Ovary (tissue), 9 donors: ENCODE measurements around the gene FAM53A. TPM values are rescaled to one million over a fixed set of nuclear protein-coding genes. Genes with fewer than 3 reads are reported as not detected.

ENCODE experiments used
- DNase-seq, 5 donors: peaks; one replicate each; pipeline ENCODE4 v3.0.0-alpha.2; 2019 to 2020
- H3K27ac ChIP-seq, 2 donors: fragments of 200-600 bp; one replicate each; pipeline versions ENCODE4 v1.5.1 to v1.8.0; 2019 to 2022
- H3K27me3 ChIP-seq: fragments of 200-600 bp; one replicate; pipeline ENCODE4 v1.8.0; 2022
- H3K36me3 ChIP-seq: fragments of 200-600 bp; sonication (generic); one replicate; pipeline ENCODE4 v1.5.1; 2019
- H3K4me1 ChIP-seq: one replicate; pipeline ENCODE4 v1.8.1; 2013; ENCODE audit warnings: mild to moderate bottlenecking, moderate library complexity; ENCODE audit not compliant: insufficient read depth
- H3K4me3 ChIP-seq: fragments of 200-600 bp; sonication (generic); one replicate; pipeline ENCODE4 v1.5.1; 2017
- H3K9me3 ChIP-seq, 2 donors: fragments of 200-600 bp in 1 of 2; sonication (generic) in 1 of 2; one replicate each; pipeline versions ENCODE4 v1.5.1 to v1.8.1; 2013 to 2019; ENCODE audit warnings: mild to moderate bottlenecking in 1 of 2, moderate library complexity in 1 of 2
- EP300 ChIP-seq: sonication (generic); formaldehyde crosslinking; IDR thresholded peaks from one replicate; pipeline ENCODE4 v1.6.1; 2017; ENCODE audit warnings: antibody characterized with exemption
- POLR2A ChIP-seq: fragments of 450-650 bp; IDR thresholded peaks from one replicate; pipeline ENCODE4 v1.6.1; 2017; ENCODE audit warnings: antibody characterized with exemption, mild to moderate bottlenecking, moderate library complexity
- WGBS, 3 donors: extraction: QIAGEN DNeasy Blood & Tissue Kit in 1 of 3; methylation state at CpG; one replicate each; pipeline versions ENCODE4 v1.1.5 to v1.1.7; 2013 to 2017; 5-methylcytosine and 5-hydroxymethylcytosine counted together
- intact Hi-C, 4 donors: fragments of 100-400 bp; cut with DNase I; formaldehyde crosslinking; loops; one replicate each; pipeline versions ENCODE4 v1.11.0 to v1.15.1; 2022 to 2023
- polyA plus RNA-seq, 2 donors: library from polyadenylated mRNA; stranded (reverse); fragments of 200-250 nt in 1 of 2; fragments of 350-450 nt in 1 of 2; fragmentation: Illumina TruSeq in 1 of 2; extraction: RNeasy Lipid Tissue Mini Kit (QIAGEN cat#74804) in 1 of 2; gene quantifications; one replicate each; pipeline ENCODE4 v1.2.3, GENCODE V29; 2013 to 2014
- total RNA-seq, 7 donors: library from RNA; depleted of rRNA in 2 of 7; stranded (reverse); fragments of >200 nt in 2 of 7; fragmentation: NEBNext Ultra II Directional in 3 of 7; extraction: Animal tissue kit (Norgen Biotek cat#: 25700) in 3 of 7; gene quantifications; one replicate each; pipeline versions ENCODE4 v1.1.0 to v1.2.4, GENCODE V29; 2016 to 2023
- TF ChIP-seq, protein P1 (sequence below), 3 donors: fragments of 450-650 bp in 2 of 3; fragments of 200-600 bp in 1 of 3; IDR thresholded peaks; one replicate each; pipeline versions ENCODE4 v1.5.1 to v1.8.0; 2016 to 2022; ENCODE audit warnings: antibody characterized with exemption in 3 of 3, mild to moderate bottlenecking in 1 of 3
- donor health status: DM: no; HTN: no; CAD: no; lungs with moderate emphysema.
- donor health status: DM: no; HTN: no; CAD: no.
- donor health status: Bipolar disorder and iron deficiency.
- donor health status: DM: yes; HTN: yes; CAD: no.
- donor health status: DM: no; HTN: no; CAD: no.
- donor health status: DM: yes; HTN: yes; CAD: no.

FAM53A gene
- total and polyA plus RNA-seq, 9 donors = 0.32 to 5.1 (median 2.4) TPM

GRCh38 chr4:1725521-1725920 is 41.4 kb upstream of the FAM53A start:
- WGBS, 3 donors = 85 to 92% (median 91%) methylated on average over 10 of the region's 10 CpGs
- no peak overlapping the region for H3K27ac ChIP-seq
- H3K9me3 ChIP-seq = no peaks in the 10 kb centered on the region
- peaks cover 2% of the 10 kb centered on the region for H3K4me1 ChIP-seq
- no peak overlapping the region for H3K4me3 ChIP-seq
- DNase-seq = peak in 1 of 5 donors; percentile 13
- H3K36me3 ChIP-seq = no peaks in the 10 kb centered on the region
- no peaks in the 10 kb centered on the region for H3K27me3 ChIP-seq
- intact Hi-C loops = loop anchor here (2.0 to 5.0 kb wide), 3 partner anchors 31 to 368 kb away; no protein-coding TSS in a partner anchor
- TF ChIP-seq, protein P1, sequence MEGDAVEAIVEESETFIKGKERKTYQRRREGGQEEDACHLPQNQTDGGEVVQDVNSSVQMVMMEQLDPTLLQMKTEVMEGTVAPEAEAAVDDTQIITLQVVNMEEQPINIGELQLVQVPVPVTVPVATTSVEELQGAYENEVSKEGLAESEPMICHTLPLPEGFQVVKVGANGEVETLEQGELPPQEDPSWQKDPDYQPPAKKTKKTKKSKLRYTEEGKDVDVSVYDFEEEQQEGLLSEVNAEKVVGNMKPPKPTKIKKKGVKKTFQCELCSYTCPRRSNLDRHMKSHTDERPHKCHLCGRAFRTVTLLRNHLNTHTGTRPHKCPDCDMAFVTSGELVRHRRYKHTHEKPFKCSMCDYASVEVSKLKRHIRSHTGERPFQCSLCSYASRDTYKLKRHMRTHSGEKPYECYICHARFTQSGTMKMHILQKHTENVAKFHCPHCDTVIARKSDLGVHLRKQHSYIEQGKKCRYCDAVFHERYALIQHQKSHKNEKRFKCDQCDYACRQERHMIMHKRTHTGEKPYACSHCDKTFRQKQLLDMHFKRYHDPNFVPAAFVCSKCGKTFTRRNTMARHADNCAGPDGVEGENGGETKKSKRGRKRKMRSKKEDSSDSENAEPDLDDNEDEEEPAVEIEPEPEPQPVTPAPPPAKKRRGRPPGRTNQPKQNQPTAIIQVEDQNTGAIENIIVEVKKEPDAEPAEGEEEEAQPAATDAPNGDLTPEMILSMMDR (IDR thresholded peaks at IDR 0.05) = no peak
- TF ChIP-seq POLR2A = no peak
- no peak for TF ChIP-seq EP300

DNA sequence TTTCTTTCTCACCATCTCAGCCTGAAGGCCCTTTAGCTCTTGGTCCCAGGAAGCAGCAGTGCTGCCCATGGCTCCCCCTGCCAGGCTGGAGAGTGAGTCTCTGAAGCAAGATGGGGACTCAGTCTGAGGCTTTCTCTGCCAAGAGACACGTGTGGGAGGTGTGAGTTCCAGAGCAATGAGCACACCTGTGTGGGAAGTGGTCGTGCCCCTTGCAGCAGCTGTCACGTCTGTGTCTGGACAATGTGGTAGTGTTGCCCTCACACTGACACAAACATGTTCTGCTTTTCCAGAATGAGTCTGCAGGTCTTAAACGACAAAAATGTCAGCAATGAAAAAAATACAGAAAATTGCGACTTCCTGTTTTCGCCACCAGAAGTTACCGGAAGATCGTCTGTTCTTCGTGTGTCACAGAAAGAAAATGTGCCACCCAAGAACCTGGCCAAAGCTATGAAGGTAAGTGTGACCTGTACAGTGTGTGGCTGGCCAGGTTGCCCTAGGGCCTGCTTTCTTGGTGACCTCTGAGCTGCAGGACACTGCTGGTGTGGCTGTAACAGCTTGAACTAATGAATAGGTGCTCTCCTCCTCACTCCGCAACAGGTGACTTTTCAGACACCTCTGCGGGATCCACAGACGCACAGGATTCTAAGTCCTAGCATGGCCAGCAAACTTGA is 39.2 kb upstream of the FAM53A start:
- WGBS, 3 donors = 74 to 80% (median 77%) methylated on average over 12 of the region's 12 CpGs
- no peaks in the 10 kb centered on the region for H3K36me3 ChIP-seq
- TF ChIP-seq, protein P1 (IDR thresholded peaks at IDR 0.05) = no peak
- TF ChIP-seq POLR2A (no peak), EP300 (no peak)
- peaks cover 8% of the 10 kb centered on the region for H3K4me1 ChIP-seq
- no peaks in the 10 kb centered on the region for H3K27me3 ChIP-seq
- DNase-seq = peak in 4 of 5 donors; percentile 12 to 23 (median 16)
- no peak overlapping the region for H3K4me3 ChIP-seq
- H3K27ac ChIP-seq = no peak overlapping the region
- intact Hi-C loops = loop anchor here in 1 of 4 donors (5.0 kb wide), 1 partner anchor 376 kb away; the partner anchor contains the start of gene UVSSA
- no peaks in the 10 kb centered on the region for H3K9me3 ChIP-seq

GRCh38 chr4:1722551-1723118 is 38.5 kb upstream of the FAM53A start:
- TF ChIP-seq, protein P1 (IDR thresholded peaks at IDR 0.05) = no peak
- no peak for TF ChIP-seq POLR2A
- no peak for TF ChIP-seq EP300
- no peak overlapping the region for H3K4me3 ChIP-seq
- intact Hi-C loops = loop anchor here in 1 of 4 donors (5.0 kb wide), 1 partner anchor 375 kb away; the partner anchor contains the start of gene UVSSA
- H3K27me3 ChIP-seq = no peaks in the 10 kb centered on the region
- H3K27ac ChIP-seq = no peak overlapping the region
- no peaks in the 10 kb centered on the region for H3K9me3 ChIP-seq
- H3K36me3 ChIP-seq = no peaks in the 10 kb centered on the region
- 43 to 53% (median 52%) methylated on average over 18 of the region's 18 CpGs for WGBS, 3 donors
- peak in 4 of 5 donors; percentile 14 to 36 (median 22) for DNase-seq
- H3K4me1 ChIP-seq = peaks cover 8% of the 10 kb centered on the region

GRCh38 chr4:1721666-1722550 is 37.8 kb upstream of the FAM53A start:
- WGBS, 3 donors = 5 to 10% (median 5%) methylated on average over 41 to 61 of the region's 61 CpGs
- intact Hi-C loops = loop anchor here in 1 of 4 donors (5.0 kb wide), 1 partner anchor 375 kb away; the partner anchor contains the start of gene UVSSA
- H3K36me3 ChIP-seq = no peaks in the 10 kb centered on the region

More at GRCh38 chr4:1721666-1722550, 37.8 kb upstream of the FAM53A start:
- H3K27ac ChIP-seq = no peak overlapping the region
- DNase-seq = peak in 3 of 5 donors; percentile 14 to 64 (median 63)
- H3K9me3 ChIP-seq = no peaks in the 10 kb centered on the region
- H3K4me3 ChIP-seq = peak overlapping the region; percentile 46
- no peaks in the 10 kb centered on the region for H3K27me3 ChIP-seq
- H3K4me1 ChIP-seq = peaks cover 8% of the 10 kb centered on the region
- TF ChIP-seq, protein P1 (IDR thresholded peaks at IDR 0.05) = no peak
- TF ChIP-seq POLR2A = no peak
